Fibroblast of the aortic adventitia (primary cell): Measurements from ENCODE around the gene AGO3. TPM values are rescaled to one million over a fixed set of nuclear protein-coding genes. Genes with fewer than 3 reads are reported as not detected.

ENCODE experiments used
- DNase-seq: peaks from one replicate; pipeline ENCODE4 v3.0.0-alpha.2; 2010; ENCODE audit warnings: low read depth
- H3K4me3 ChIP-seq: 2 replicates; pipeline ENCODE4 v1.5.1; 2011; ENCODE audit warnings: low read depth, mild to moderate bottlenecking, control low read depth, low read length, moderate library complexity
- CTCF ChIP-seq: IDR thresholded peaks from 2 replicates; pipeline ENCODE4 v1.5.1; 2011; ENCODE audit warnings: mild to moderate bottlenecking, low read length, control low read depth, inconsistent platforms; ENCODE audit not compliant: insufficient read depth
- total RNA-seq: library from RNA; depleted of rRNA; stranded (reverse); fragments of >200 nt; gene quantifications from 2 replicates; pipeline ENCODE4 v1.2.3, GENCODE V29; 2012; ENCODE audit warnings: low replicate concordance

The AGO3 gene
- total RNA-seq, 1 donor = 17.5 TPM

DNA sequence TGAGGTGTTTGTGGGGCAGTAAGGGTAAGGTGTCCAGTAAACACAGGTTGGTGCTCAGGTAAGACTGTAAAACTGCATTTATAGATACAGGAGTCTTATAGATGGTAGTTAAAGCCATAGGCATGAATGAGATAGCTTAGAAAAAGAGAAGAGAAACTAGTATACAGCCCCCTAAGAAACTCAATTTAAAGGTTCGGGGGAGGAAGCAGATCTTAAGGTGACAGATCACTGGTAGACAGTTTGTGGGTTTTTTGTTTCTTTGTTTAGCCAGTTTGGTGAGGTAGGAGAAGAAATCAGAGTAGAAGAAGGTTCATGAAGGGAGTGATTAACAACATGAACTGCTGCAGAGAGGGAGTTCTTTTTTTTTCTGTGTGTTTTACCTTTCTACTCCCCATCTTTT is 6.1 kb upstream of the AGO3 start:
- no peak overlapping the region for H3K4me3 ChIP-seq
- no peak for TF ChIP-seq CTCF
- no peak for DNase-seq

DNA sequence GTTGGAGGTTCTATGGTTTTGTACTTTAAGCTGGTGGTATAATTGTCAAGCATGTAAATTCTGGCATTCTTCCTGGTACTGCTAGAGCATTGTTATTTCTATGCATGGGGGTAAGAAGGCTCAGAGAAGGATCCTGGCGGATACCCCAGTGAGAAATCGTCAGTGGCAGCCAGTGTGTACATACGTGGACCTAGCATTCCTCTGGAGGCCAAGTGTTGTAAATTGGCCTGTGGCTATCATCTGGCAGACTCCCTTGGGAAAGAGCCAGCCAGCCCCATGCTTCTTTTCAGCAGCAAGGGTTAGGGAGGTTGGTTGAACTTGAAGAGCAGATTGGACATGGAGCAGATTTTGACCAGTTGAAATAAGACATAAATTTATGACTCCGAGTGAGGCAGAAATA is 5.2 kb upstream of the AGO3 start:
- TF ChIP-seq CTCF = no peak
- H3K4me3 ChIP-seq = no peak overlapping the region
- DNase-seq = peak; percentile 96

GRCh38 chr1:35927472-35927871 is 3.4 kb upstream of the AGO3 start:
- no peak overlapping the region for H3K4me3 ChIP-seq
- no peak for TF ChIP-seq CTCF
- no peak for DNase-seq

DNA sequence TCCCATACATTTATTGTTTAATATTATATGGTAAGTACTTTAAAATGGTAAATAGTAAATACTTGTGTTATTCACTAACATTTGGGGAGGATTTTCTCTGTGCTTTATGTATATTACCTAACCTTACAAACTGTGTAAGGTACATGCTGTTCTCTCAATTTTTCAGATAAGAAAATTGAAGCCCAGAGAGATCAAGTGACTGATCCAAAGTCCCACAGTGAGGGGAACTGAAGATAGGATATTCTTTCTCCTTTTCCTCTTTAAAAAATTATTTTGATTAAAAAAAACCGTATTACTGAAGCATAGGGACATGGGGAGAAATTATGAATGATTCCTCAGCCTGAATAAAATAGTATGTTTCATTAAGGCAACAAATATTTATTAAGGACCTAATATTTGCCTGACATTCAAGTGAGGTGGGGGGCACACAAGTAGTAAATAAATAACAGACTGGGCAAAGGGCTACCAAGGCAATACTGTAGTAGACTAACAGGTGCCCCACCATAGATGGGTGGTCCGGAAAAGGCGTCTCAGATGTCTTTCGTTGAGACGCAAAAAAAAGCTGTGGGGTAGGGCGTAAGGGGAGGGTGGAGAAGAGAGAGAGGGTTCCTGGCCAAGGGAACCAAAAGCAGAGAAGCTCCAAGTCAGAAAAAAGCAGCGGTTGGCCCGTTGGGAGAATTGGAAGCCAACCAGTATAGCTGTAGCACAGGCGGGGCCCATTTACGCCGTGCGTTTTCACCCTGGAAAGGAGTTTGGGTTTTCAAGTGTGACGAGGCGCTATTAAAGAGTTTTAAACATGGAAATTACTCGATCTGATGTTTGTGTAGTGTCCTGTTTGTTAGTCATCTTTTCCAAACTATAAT is 944 bp upstream of the AGO3 start:
- peak; percentile 72 for DNase-seq

GRCh38 chr1:35931446-35932157 is 697 bp downstream of the AGO3 start:
- DNase-seq = peak; percentile 14
- peak overlapping the region; percentile 89 for H3K4me3 ChIP-seq
- no peak for TF ChIP-seq CTCF

More for the DNA sequence above, 944 bp upstream of the AGO3 start:
- peak overlapping the region; percentile 89 for H3K4me3 ChIP-seq
- TF ChIP-seq CTCF = no peak

GRCh38 chr1:35932158-35932636 is 1.3 kb downstream of the AGO3 start:
- TF ChIP-seq CTCF = no peak
- DNase-seq = peak; percentile 11

More at GRCh38 chr1:35932158-35932636, 1.3 kb downstream of the AGO3 start:
- peak overlapping the region; percentile 89 for H3K4me3 ChIP-seq
